Measurements from ENCODE around the gene TBC1D2B.
"Not testable (repeated sequence)": the region's sequence is repeated elsewhere in the genome, so short reads cannot be mapped to it uniquely, and the experiment has no call there.

TBC1D2B gene

DNA sequence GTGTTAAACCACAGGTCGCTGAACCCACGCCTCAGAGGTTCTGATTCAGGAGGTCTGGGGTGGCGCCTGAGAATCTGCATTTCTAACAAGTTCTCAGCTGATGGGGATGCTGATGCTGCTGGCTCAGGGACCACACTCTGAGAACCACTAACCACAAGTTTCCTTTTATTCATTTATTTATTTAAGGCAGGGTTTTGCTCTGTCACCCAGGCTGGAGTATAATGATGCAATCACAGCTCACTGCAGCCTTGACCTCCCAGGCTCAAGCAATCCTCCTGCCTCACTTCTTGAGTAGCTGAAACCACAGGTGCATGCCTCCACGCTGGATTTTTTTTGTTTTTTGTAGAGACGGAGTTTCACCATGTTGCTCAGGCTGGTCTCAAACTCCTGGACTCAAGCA is 123.6 kb downstream of the TBC1D2B start:
- H3K14ac ChIP-seq (ENCODE audit: low read length); H3K23ac ChIP-seq (ENCODE audit: low read depth, low read length, poor library complexity); DNase-seq (ENCODE audit: low spot score); H3K9me3 ChIP-seq (replicated peaks in 1 of 2; ENCODE audit: control insufficient read depth in 2 of 2, insufficient read depth in 1 of 2, low read depth in 1 of 2, low read length in 2 of 2); H2BK12ac ChIP-seq (ENCODE audit: low read length); H2BK15ac ChIP-seq (ENCODE audit: low read length); H2BK120ac ChIP-seq (ENCODE audit: low read depth, low read length); H2AFZ ChIP-seq (ENCODE audit: low read length); H3K4me1 ChIP-seq (ENCODE audit: control insufficient read depth in 2 of 2, insufficient read depth in 1 of 2, low read depth in 1 of 2, low read length in 2 of 2); H3K4ac ChIP-seq (ENCODE audit: low read length); H4K91ac ChIP-seq (ENCODE audit: low read depth, low read length, poor library complexity); H2BK5ac ChIP-seq (ENCODE audit: low read length); H3K9ac ChIP-seq (ENCODE audit: low read depth, low read length, poor library complexity); H3K4me2 ChIP-seq (ENCODE audit: insufficient read depth, low read length, poor library complexity, severe bottlenecking); H3K27ac ChIP-seq (replicated peaks; ENCODE audit: low read length); H3K18ac ChIP-seq (ENCODE audit: low read length); H3K79me1 ChIP-seq (ENCODE audit: low read depth, low read length); H3K27me3 ChIP-seq (ENCODE audit: control insufficient read depth in 3 of 3, insufficient read depth in 3 of 3, low read depth in 1 of 3, low read length in 3 of 3); H4K8ac ChIP-seq (ENCODE audit: low read depth, low read length); H3K4me3 ChIP-seq (ENCODE audit: low read length in 2 of 2); H3K36me3 ChIP-seq (replicated peaks in 1 of 2; ENCODE audit: control insufficient read depth in 2 of 2, insufficient read depth in 2 of 2, low read length in 2 of 2); H2AK5ac ChIP-seq (ENCODE audit: low read depth, low read length): not testable (repeated sequence)
- no CpG with 5 or more reads among the region's 5 CpGs for WGBS, 2 donors (ENCODE audit: extremely low coverage in 2 of 2, insufficient read length in 2 of 2, insufficient replicate concordance in 1 of 2)

DNA sequence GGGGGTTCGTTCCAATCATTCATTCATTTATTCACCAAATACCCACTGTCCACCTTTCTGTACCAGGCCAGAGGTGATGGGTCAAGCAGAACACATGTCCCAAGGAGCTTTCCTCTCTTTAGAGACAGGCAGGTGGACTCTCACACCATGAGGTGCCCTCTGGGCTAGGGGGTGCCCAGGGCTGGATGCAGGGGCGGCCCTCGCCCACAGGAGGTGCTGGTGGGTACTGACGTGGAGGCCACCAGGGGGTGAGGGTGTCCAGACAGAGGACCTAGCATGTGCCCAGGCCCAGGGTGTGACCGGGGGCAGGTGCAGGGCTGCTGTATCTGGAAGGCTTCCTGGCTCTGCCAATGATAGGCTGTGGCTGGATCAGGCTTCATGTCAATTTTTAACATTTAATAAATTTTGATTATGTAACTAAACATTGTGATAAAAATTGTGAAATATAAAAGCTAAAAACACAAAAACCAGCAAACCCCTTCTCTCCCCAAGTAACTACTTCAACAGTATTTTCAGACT is 124.5 kb downstream of the TBC1D2B start:
- not testable (repeated sequence) for H3K4me3 ChIP-seq (ENCODE audit: low read length in 2 of 2); H4K8ac ChIP-seq (ENCODE audit: low read depth, low read length); H3K36me3 ChIP-seq (replicated peaks in 1 of 2; ENCODE audit: control insufficient read depth in 2 of 2, insufficient read depth in 2 of 2, low read length in 2 of 2); DNase-seq (ENCODE audit: low spot score); H3K27me3 ChIP-seq (ENCODE audit: control insufficient read depth in 3 of 3, insufficient read depth in 3 of 3, low read depth in 1 of 3, low read length in 3 of 3); H2AFZ ChIP-seq (ENCODE audit: low read length); H2BK5ac ChIP-seq (ENCODE audit: low read length); H3K79me1 ChIP-seq (ENCODE audit: low read depth, low read length); H3K9me3 ChIP-seq (replicated peaks in 1 of 2; ENCODE audit: control insufficient read depth in 2 of 2, insufficient read depth in 1 of 2, low read depth in 1 of 2, low read length in 2 of 2); H3K4me1 ChIP-seq (ENCODE audit: control insufficient read depth in 2 of 2, insufficient read depth in 1 of 2, low read depth in 1 of 2, low read length in 2 of 2); H2BK15ac ChIP-seq (ENCODE audit: low read length); H3K14ac ChIP-seq (ENCODE audit: low read length); H3K4ac ChIP-seq (ENCODE audit: low read length); H4K91ac ChIP-seq (ENCODE audit: low read depth, low read length, poor library complexity); H2BK12ac ChIP-seq (ENCODE audit: low read length); H2BK120ac ChIP-seq (ENCODE audit: low read depth, low read length); H3K18ac ChIP-seq (ENCODE audit: low read length); H3K23ac ChIP-seq (ENCODE audit: low read depth, low read length, poor library complexity); H3K9ac ChIP-seq (ENCODE audit: low read depth, low read length, poor library complexity); H3K27ac ChIP-seq (replicated peaks; ENCODE audit: low read length); H3K4me2 ChIP-seq (ENCODE audit: insufficient read depth, low read length, poor library complexity, severe bottlenecking); H2AK5ac ChIP-seq (ENCODE audit: low read depth, low read length)
- WGBS, 2 donors (ENCODE audit: extremely low coverage in 2 of 2, insufficient read length in 2 of 2, insufficient replicate concordance in 1 of 2): no CpG with 5 or more reads among the region's 5 CpGs

- not testable (repeated sequence) for H3K4me3 ChIP-seq (ENCODE audit: low read length in 2 of 2); H4K8ac ChIP-seq (ENCODE audit: low read depth, low read length); H2BK5ac ChIP-seq (ENCODE audit: low read length); H3K9me3 ChIP-seq (replicated peaks in 1 of 2; ENCODE audit: control insufficient read depth in 2 of 2, insufficient read depth in 1 of 2, low read depth in 1 of 2, low read length in 2 of 2); H2BK12ac ChIP-seq (ENCODE audit: low read length); H3K27ac ChIP-seq (replicated peaks; ENCODE audit: low read length); H3K23ac ChIP-seq (ENCODE audit: low read depth, low read length, poor library complexity); H3K9ac ChIP-seq (ENCODE audit: low read depth, low read length, poor library complexity); H3K4ac ChIP-seq (ENCODE audit: low read length); H2BK15ac ChIP-seq (ENCODE audit: low read length); H3K4me2 ChIP-seq (ENCODE audit: insufficient read depth, low read length, poor library complexity, severe bottlenecking); H3K36me3 ChIP-seq (replicated peaks in 1 of 2; ENCODE audit: control insufficient read depth in 2 of 2, insufficient read depth in 2 of 2, low read length in 2 of 2); H3K14ac ChIP-seq (ENCODE audit: low read length); H2AFZ ChIP-seq (ENCODE audit: low read length); H3K79me1 ChIP-seq (ENCODE audit: low read depth, low read length); H2BK120ac ChIP-seq (ENCODE audit: low read depth, low read length); H4K91ac ChIP-seq (ENCODE audit: low read depth, low read length, poor library complexity); H2AK5ac ChIP-seq (ENCODE audit: low read depth, low read length); H3K18ac ChIP-seq (ENCODE audit: low read length); H3K4me1 ChIP-seq (ENCODE audit: control insufficient read depth in 2 of 2, insufficient read depth in 1 of 2, low read depth in 1 of 2, low read length in 2 of 2); H3K27me3 ChIP-seq (ENCODE audit: control insufficient read depth in 3 of 3, insufficient read depth in 3 of 3, low read depth in 1 of 3, low read length in 3 of 3); DNase-seq (ENCODE audit: low spot score)
- WGBS, 2 donors (ENCODE audit: extremely low coverage in 2 of 2, insufficient read length in 2 of 2, insufficient replicate concordance in 1 of 2): no CpG with 5 or more reads among the region's 5 CpGs
These were observed 126.3 kb downstream of the TBC1D2B start for GRCh38 chr15:77951105-77951786.

GRCh38 chr15:77950470-77950869 is 127.0 kb downstream of the TBC1D2B start:
- H3K18ac ChIP-seq (ENCODE audit: low read length); H3K27ac ChIP-seq (replicated peaks; ENCODE audit: low read length); H2AFZ ChIP-seq (ENCODE audit: low read length); H3K9ac ChIP-seq (ENCODE audit: low read depth, low read length, poor library complexity); H2AK5ac ChIP-seq (ENCODE audit: low read depth, low read length); H2BK12ac ChIP-seq (ENCODE audit: low read length); H3K36me3 ChIP-seq (replicated peaks in 1 of 2; ENCODE audit: control insufficient read depth in 2 of 2, insufficient read depth in 2 of 2, low read length in 2 of 2); H3K27me3 ChIP-seq (ENCODE audit: control insufficient read depth in 3 of 3, insufficient read depth in 3 of 3, low read depth in 1 of 3, low read length in 3 of 3); H3K14ac ChIP-seq (ENCODE audit: low read length); H3K4ac ChIP-seq (ENCODE audit: low read length); H2BK120ac ChIP-seq (ENCODE audit: low read depth, low read length); H2BK15ac ChIP-seq (ENCODE audit: low read length); H3K9me3 ChIP-seq (replicated peaks in 1 of 2; ENCODE audit: control insufficient read depth in 2 of 2, insufficient read depth in 1 of 2, low read depth in 1 of 2, low read length in 2 of 2); H3K4me1 ChIP-seq (ENCODE audit: control insufficient read depth in 2 of 2, insufficient read depth in 1 of 2, low read depth in 1 of 2, low read length in 2 of 2); H4K8ac ChIP-seq (ENCODE audit: low read depth, low read length); DNase-seq (ENCODE audit: low spot score); H2BK5ac ChIP-seq (ENCODE audit: low read length); H3K23ac ChIP-seq (ENCODE audit: low read depth, low read length, poor library complexity); H3K4me2 ChIP-seq (ENCODE audit: insufficient read depth, low read length, poor library complexity, severe bottlenecking); H4K91ac ChIP-seq (ENCODE audit: low read depth, low read length, poor library complexity); H3K4me3 ChIP-seq (ENCODE audit: low read length in 2 of 2); H3K79me1 ChIP-seq (ENCODE audit: low read depth, low read length): not testable (repeated sequence)
- WGBS, 2 donors (ENCODE audit: extremely low coverage in 2 of 2, insufficient read length in 2 of 2, insufficient replicate concordance in 1 of 2): no CpG with 5 or more reads among the region's 2 CpGs
